ENCODE measurements around the gene KRTAP19-6.

Gene KRTAP19-6

GRCh38 chr21:30567617-30568016 is 26.0 kb upstream of the KRTAP19-6 start:
- Histone ChIP-seq H3K79me1 (ENCODE audit: low read length) (no peaks in the 10 kb centered on the region), H3K79me2 (ENCODE audit: control insufficient read depth, insufficient read depth, low read length) (no peaks in the 10 kb centered on the region), H3K27ac (ENCODE audit: low read depth, low read length) (no peak overlapping the region), H4K5ac (ENCODE audit: low read length) (no peak overlapping the region), H3K4me3 (ENCODE audit: low read length) (no peak overlapping the region), H3K4me1 (ENCODE audit: control insufficient read depth, low read depth, low read length) (no peaks in the 10 kb centered on the region), H4K8ac (ENCODE audit: low read depth, low read length) (no peak overlapping the region), H3K23ac (ENCODE audit: low read length) (no peak overlapping the region), H3K27me3 (ENCODE audit: insufficient read depth, low read length, poor library complexity) (no peaks in the 10 kb centered on the region), H2AK5ac (ENCODE audit: low read length) (no peak overlapping the region), H3K36me3 (ENCODE audit: control insufficient read depth, insufficient read depth, low read length) (no peaks in the 10 kb centered on the region), H3K9ac (ENCODE audit: low read length) (no peak overlapping the region), H3K56ac (ENCODE audit: low read length) (no peak overlapping the region), H2BK120ac (ENCODE audit: low read depth, low read length) (no peak overlapping the region), H3K4ac (ENCODE audit: low read depth, low read length) (no peak overlapping the region), H2BK15ac (replicated peaks; ENCODE audit: low read depth) (no peak overlapping the region), H3K4me2 (ENCODE audit: low read length) (no peak overlapping the region), H3K18ac (ENCODE audit: low read length) (no peak overlapping the region), H2BK5ac (ENCODE audit: low read length) (no peak overlapping the region)
- DNase-seq, result no peak

GRCh38 chr21:30563630-30564029 is 22.0 kb upstream of the KRTAP19-6 start:
- Histone ChIP-seq H3K4me3 (ENCODE audit: low read length) (no peak overlapping the region), H4K8ac (ENCODE audit: low read depth, low read length) (no peak overlapping the region)

GRCh38 chr21:30563072-30563471 is 21.4 kb upstream of the KRTAP19-6 start:
- no peak overlapping the region for H4K8ac ChIP-seq (ENCODE audit: low read depth, low read length)
- no peaks in the 10 kb centered on the region for H3K4me1 ChIP-seq (ENCODE audit: control insufficient read depth, low read depth, low read length)
- H3K4me3 ChIP-seq (ENCODE audit: low read length), result no peak overlapping the region
- no peak for DNase-seq
- no peaks in the 10 kb centered on the region for H3K27me3 ChIP-seq (ENCODE audit: insufficient read depth, low read length, poor library complexity)
- no CpG with 5 or more reads among the region's 6 CpGs for WGBS (ENCODE audit: extremely low coverage, insufficient coverage, low lambda C conversion rate)
- no peaks in the 10 kb centered on the region for H3K79me2 ChIP-seq (ENCODE audit: control insufficient read depth, insufficient read depth, low read length)
- no peak overlapping the region for H2AK5ac ChIP-seq (ENCODE audit: low read length)
- H3K23ac ChIP-seq (ENCODE audit: low read length), result no peak overlapping the region
- H3K9ac ChIP-seq (ENCODE audit: low read length), result no peak overlapping the region
- H3K27ac ChIP-seq (ENCODE audit: low read depth, low read length), result no peak overlapping the region
- no peak overlapping the region for H4K5ac ChIP-seq (ENCODE audit: low read length)
- H2BK15ac ChIP-seq (replicated peaks; ENCODE audit: low read depth), result no peak overlapping the region
- no peak overlapping the region for H2BK120ac ChIP-seq (ENCODE audit: low read depth, low read length)
- no peaks in the 10 kb centered on the region for H3K36me3 ChIP-seq (ENCODE audit: control insufficient read depth, insufficient read depth, low read length)
- H3K79me1 ChIP-seq (ENCODE audit: low read length), result no peaks in the 10 kb centered on the region
- no peak overlapping the region for H3K18ac ChIP-seq (ENCODE audit: low read length)
- no peak overlapping the region for H3K4me2 ChIP-seq (ENCODE audit: low read length)
- no peak overlapping the region for H3K56ac ChIP-seq (ENCODE audit: low read length)
- no peak overlapping the region for H3K4ac ChIP-seq (ENCODE audit: low read depth, low read length)
- no peak overlapping the region for H2BK5ac ChIP-seq (ENCODE audit: low read length)

More at GRCh38 chr21:30563630-30564029, 22.0 kb upstream of the KRTAP19-6 start:
- H3K79me1 ChIP-seq (ENCODE audit: low read length), result no peaks in the 10 kb centered on the region
- no CpG with 5 or more reads among the region's 2 CpGs for WGBS (ENCODE audit: extremely low coverage, insufficient coverage, low lambda C conversion rate)
- no peak overlapping the region for H3K4ac ChIP-seq (ENCODE audit: low read depth, low read length)
- no peak overlapping the region for H3K18ac ChIP-seq (ENCODE audit: low read length)
- H3K27ac ChIP-seq (ENCODE audit: low read depth, low read length), result no peak overlapping the region
- H2AK5ac ChIP-seq (ENCODE audit: low read length), result no peak overlapping the region
- no peak overlapping the region for H2BK120ac ChIP-seq (ENCODE audit: low read depth, low read length)
- H2BK15ac ChIP-seq (replicated peaks; ENCODE audit: low read depth), result no peak overlapping the region
- no peaks in the 10 kb centered on the region for H3K79me2 ChIP-seq (ENCODE audit: control insufficient read depth, insufficient read depth, low read length)
- H2BK5ac ChIP-seq (ENCODE audit: low read length), result no peak overlapping the region
- H3K4me2 ChIP-seq (ENCODE audit: low read length), result no peak overlapping the region
- no peak overlapping the region for H3K23ac ChIP-seq (ENCODE audit: low read length)
- DNase-seq, result no peak
- no peak overlapping the region for H4K5ac ChIP-seq (ENCODE audit: low read length)
- H3K56ac ChIP-seq (ENCODE audit: low read length), result no peak overlapping the region
- no peaks in the 10 kb centered on the region for H3K27me3 ChIP-seq (ENCODE audit: insufficient read depth, low read length, poor library complexity)
- H3K4me1 ChIP-seq (ENCODE audit: control insufficient read depth, low read depth, low read length), result no peaks in the 10 kb centered on the region
- no peaks in the 10 kb centered on the region for H3K36me3 ChIP-seq (ENCODE audit: control insufficient read depth, insufficient read depth, low read length)
- H3K9ac ChIP-seq (ENCODE audit: low read length), result no peak overlapping the region

- no peak overlapping the region for H3K27ac ChIP-seq (ENCODE audit: low read depth, low read length)
- no CpG with 5 or more reads among the region's 2 CpGs for WGBS (ENCODE audit: extremely low coverage, insufficient coverage, low lambda C conversion rate)
Observed at GRCh38 chr21:30561957-30562356, 20.3 kb upstream of the KRTAP19-6 start.

GRCh38 chr21:30561264-30561895 is 19.7 kb upstream of the KRTAP19-6 start, which contains the start of gene KRTAP19-7:
Gene KRTAP19-7 (minus strand): TSS chr21:30561314. CDS start chr21:30561289, 25 bp downstream.
- Histone ChIP-seq H3K36me3 (ENCODE audit: control insufficient read depth, insufficient read depth, low read length) (no peaks in the 10 kb centered on the region), H2BK5ac (ENCODE audit: low read length) (no peak within 1 kb of the TSS), H3K79me1 (ENCODE audit: low read length) (no peaks in the 10 kb centered on the region), H3K79me2 (ENCODE audit: control insufficient read depth, insufficient read depth, low read length) (no peaks in the 10 kb centered on the region), H3K4me3 (ENCODE audit: low read length) (no peak within 1 kb of the TSS), H3K4me1 (ENCODE audit: control insufficient read depth, low read depth, low read length) (no peaks in the 10 kb centered on the region), H4K5ac (ENCODE audit: low read length) (no peak within 1 kb of the TSS), H2BK120ac (ENCODE audit: low read depth, low read length) (no peak within 1 kb of the TSS), H3K9ac (ENCODE audit: low read length) (no peak within 1 kb of the TSS), H3K27me3 (ENCODE audit: insufficient read depth, low read length, poor library complexity) (no peaks in the 10 kb centered on the region), H2AK5ac (ENCODE audit: low read length) (no peak within 1 kb of the TSS), H2BK15ac (replicated peaks; ENCODE audit: low read depth) (no peak within 1 kb of the TSS), H3K27ac (ENCODE audit: low read depth, low read length) (no peak within 1 kb of the TSS), H3K18ac (ENCODE audit: low read length) (no peak within 1 kb of the TSS), H3K4ac (ENCODE audit: low read depth, low read length) (no peak within 1 kb of the TSS), H3K4me2 (ENCODE audit: low read length) (no peak within 1 kb of the TSS), H3K23ac (ENCODE audit: low read length) (no peak within 1 kb of the TSS), H3K56ac (ENCODE audit: low read length) (no peak within 1 kb of the TSS), H4K8ac (ENCODE audit: low read depth, low read length) (no peak within 1 kb of the TSS)
- WGBS (ENCODE audit: extremely low coverage, insufficient coverage, low lambda C conversion rate), result no CpG with 5 or more reads among the region's 2 CpGs
- no peak for DNase-seq

More at GRCh38 chr21:30561957-30562356, 20.3 kb upstream of the KRTAP19-6 start:
- no peaks in the 10 kb centered on the region for H3K79me1 ChIP-seq (ENCODE audit: low read length)
- no peak overlapping the region for H3K9ac ChIP-seq (ENCODE audit: low read length)
- H3K4me2 ChIP-seq (ENCODE audit: low read length), result no peak overlapping the region
- no peak overlapping the region for H4K8ac ChIP-seq (ENCODE audit: low read depth, low read length)
- no peak overlapping the region for H3K56ac ChIP-seq (ENCODE audit: low read length)
- H3K4ac ChIP-seq (ENCODE audit: low read depth, low read length), result no peak overlapping the region
- no peak overlapping the region for H3K18ac ChIP-seq (ENCODE audit: low read length)
- H3K27me3 ChIP-seq (ENCODE audit: insufficient read depth, low read length, poor library complexity), result no peaks in the 10 kb centered on the region
- no peak overlapping the region for H2BK15ac ChIP-seq (replicated peaks; ENCODE audit: low read depth)
- H2BK120ac ChIP-seq (ENCODE audit: low read depth, low read length), result no peak overlapping the region
- no peaks in the 10 kb centered on the region for H3K4me1 ChIP-seq (ENCODE audit: control insufficient read depth, low read depth, low read length)
- no peak for DNase-seq
- H3K36me3 ChIP-seq (ENCODE audit: control insufficient read depth, insufficient read depth, low read length), result no peaks in the 10 kb centered on the region
- no peak overlapping the region for H2BK5ac ChIP-seq (ENCODE audit: low read length)
- H2AK5ac ChIP-seq (ENCODE audit: low read length), result no peak overlapping the region
- H3K23ac ChIP-seq (ENCODE audit: low read length), result no peak overlapping the region
- no peak overlapping the region for H4K5ac ChIP-seq (ENCODE audit: low read length)
- H3K79me2 ChIP-seq (ENCODE audit: control insufficient read depth, insufficient read depth, low read length), result no peaks in the 10 kb centered on the region
- H3K4me3 ChIP-seq (ENCODE audit: low read length), result no peak overlapping the region

- Histone ChIP-seq H3K36me3 (ENCODE audit: control insufficient read depth, insufficient read depth, low read length) (no peaks in the 10 kb centered on the region), H3K79me1 (ENCODE audit: low read length) (no peaks in the 10 kb centered on the region), H2BK5ac (ENCODE audit: low read length) (no peak overlapping the region), H3K4ac (ENCODE audit: low read depth, low read length) (no peak overlapping the region), H2BK15ac (replicated peaks; ENCODE audit: low read depth) (no peak overlapping the region), H3K4me3 (ENCODE audit: low read length) (no peak overlapping the region), H3K23ac (ENCODE audit: low read length) (no peak overlapping the region), H3K27me3 (ENCODE audit: insufficient read depth, low read length, poor library complexity) (no peaks in the 10 kb centered on the region), H3K56ac (ENCODE audit: low read length) (no peak overlapping the region), H3K4me2 (ENCODE audit: low read length) (no peak overlapping the region), H3K9ac (ENCODE audit: low read length) (no peak overlapping the region), H3K18ac (ENCODE audit: low read length) (no peak overlapping the region), H4K5ac (ENCODE audit: low read length) (no peak overlapping the region), H4K8ac (ENCODE audit: low read depth, low read length) (no peak overlapping the region), H3K4me1 (ENCODE audit: control insufficient read depth, low read depth, low read length) (no peaks in the 10 kb centered on the region), H3K27ac (ENCODE audit: low read depth, low read length) (no peak overlapping the region), H2AK5ac (ENCODE audit: low read length) (no peak overlapping the region), H3K79me2 (ENCODE audit: control insufficient read depth, insufficient read depth, low read length) (no peaks in the 10 kb centered on the region), H2BK120ac (ENCODE audit: low read depth, low read length) (no peak overlapping the region)
- WGBS (ENCODE audit: extremely low coverage, insufficient coverage, low lambda C conversion rate), result 100% methylated on average over 1 of the region's 2 CpGs
- DNase-seq, result no peak
Observed at GRCh38 chr21:30555095-30555494, 13.4 kb upstream of the KRTAP19-6 start.
